HS-5 (cell line): ENCODE results near the gene SPATA21.
"Not testable (repeated sequence)": the region's sequence is repeated elsewhere in the genome, so short reads cannot be mapped to it uniquely, and the experiment has no call there.

ENCODE experiments used
- DNase-seq: peaks from one replicate; pipeline ENCODE4 v3.0.0-alpha.2; 2012; ENCODE audit warnings: low read depth

SPATA21 gene, protein sequence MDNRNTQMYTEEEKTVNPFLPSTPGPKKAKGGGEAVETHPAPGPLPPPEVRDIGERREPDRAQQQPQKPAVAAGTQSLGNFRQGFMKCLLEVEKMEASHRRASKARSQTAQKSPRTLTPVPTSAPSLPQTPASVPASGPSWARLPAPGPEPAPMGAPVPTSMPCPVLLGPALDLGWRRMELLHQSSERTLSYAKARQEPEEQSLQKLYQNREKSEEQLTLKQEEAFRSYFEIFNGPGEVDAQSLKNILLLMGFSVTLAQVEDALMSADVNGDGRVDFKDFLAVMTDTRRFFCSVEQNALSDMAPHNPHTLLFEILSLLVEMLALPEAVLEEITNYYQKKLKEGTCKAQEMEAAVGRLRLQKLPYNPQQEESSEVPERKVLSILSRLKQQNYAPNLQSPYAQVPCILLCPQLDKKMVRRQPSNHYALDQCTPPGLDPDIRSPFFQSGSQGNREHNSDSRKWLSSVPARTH

GRCh38 chr1:16436946-16437474, at the start of gene SPATA21:
Gene SPATA21, minus strand, starts transcription at chr1:16437424. Its CDS starts 6,053 bp downstream, at chr1:16431371.
- no peak for DNase-seq

DNA sequence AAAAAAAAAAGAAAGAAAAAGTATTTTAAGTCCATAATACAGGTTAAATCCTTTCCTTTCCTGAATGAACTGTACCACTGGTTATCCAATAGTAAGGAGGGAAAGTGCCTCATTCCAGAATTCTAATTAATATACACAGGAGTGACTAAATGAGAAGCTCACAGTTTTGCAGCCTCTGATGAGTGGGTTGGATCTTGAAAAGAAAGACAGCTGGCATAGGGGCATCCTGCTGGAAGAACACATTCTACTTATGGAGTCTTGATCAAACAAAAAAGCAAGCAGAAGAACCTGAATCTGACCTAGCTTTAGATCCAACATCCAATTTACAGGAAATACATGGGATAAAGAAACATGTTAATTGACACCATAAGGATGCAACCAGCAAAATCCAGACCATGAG, 49.8 kb upstream of the SPATA21 start:
- not testable (repeated sequence) for DNase-seq

GRCh38 chr1:16486316-16486715, 49.1 kb upstream of the SPATA21 start:
- not testable (repeated sequence) for DNase-seq

GRCh38 chr1:16484931-16485330, 47.7 kb upstream of the SPATA21 start:
- DNase-seq: no peak

- DNase-seq: no peak
These were observed 47.2 kb upstream of the SPATA21 start for GRCh38 chr1:16484501-16484835.

DNA sequence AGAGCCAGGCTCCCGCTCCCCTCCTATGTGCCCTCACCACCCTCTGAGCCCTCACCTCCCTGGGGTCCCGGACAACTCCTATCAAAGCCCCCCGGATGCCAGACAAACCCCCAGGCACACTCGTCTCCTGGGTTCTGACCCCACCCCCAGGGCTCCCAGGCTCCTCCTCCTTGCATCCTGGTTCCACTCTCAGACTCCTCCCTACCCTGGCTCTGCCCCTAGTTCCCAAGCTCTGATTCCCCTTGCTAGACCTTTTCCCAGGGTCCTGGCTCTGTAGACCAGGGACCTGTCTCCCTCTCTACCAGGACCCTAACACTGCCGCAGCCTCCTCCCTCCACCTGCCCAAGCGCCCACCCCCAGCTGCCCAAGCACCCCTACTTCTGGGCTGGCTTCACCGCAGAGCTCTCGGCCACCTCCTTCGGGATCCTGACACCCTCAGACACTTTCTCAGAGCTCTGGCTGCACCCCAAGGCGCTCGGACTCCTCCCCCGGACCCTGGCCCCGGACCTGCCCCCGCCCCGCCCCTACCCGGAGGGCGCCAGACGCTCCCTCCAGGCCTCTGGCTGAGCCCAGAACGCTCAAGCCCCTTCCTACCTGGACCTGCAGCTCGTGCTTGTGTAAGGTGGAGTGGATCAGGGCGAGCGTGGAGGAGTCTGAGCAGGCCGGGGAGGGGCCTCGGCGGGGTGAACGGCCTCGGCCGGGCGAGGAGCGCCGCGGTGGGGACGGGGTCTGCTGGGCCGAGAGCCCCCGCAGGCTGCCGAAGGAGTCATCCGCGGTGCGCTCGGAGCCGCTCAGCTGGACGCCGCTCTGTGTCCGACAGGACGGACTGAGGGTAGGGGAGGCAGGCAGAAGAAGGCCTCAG, 46.6 kb upstream of the SPATA21 start:
- not testable (repeated sequence) for DNase-seq

DNA sequence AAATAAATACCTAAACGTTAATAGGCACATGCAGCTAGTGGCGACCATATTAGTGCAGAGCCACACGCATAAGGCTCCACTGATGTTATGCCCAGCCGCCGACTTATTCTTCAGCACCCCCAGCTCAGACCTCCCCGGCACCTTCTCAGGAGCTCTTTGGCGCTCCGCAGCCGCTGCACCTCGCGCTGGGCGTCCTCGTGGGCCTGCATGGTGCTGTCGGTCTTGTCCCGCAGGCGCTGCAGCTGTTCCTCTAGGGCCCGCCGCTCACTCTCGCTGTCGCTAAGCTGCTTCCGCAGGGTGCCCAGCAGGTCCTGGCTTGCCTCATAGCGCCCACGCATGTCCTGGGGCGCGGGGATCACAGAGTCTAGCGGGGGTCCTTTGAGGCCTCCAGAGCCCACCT, 45.9 kb upstream of the SPATA21 start:
- DNase-seq: not testable (repeated sequence)

DNA sequence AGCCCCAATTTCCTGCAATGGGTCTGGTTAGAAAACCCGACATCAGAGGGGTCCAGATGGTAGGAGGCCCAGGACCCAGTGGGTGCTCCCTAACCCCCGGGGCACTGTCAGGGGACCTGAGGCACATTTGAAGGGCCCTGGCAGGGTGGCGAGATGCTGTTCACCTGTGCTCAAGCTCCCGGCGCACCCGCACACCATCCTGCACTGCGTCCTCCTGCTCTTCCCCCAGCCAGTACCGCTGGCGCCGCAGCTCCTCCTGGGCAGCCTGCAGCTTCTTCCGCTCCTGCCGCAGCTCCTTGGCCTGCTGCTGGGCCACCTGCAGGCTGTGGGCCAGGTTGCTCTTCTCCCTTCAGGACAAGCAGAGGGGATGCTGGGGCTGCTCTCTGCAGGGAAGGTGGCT, 40.9 kb upstream of the SPATA21 start:
- no peak for DNase-seq

DNA sequence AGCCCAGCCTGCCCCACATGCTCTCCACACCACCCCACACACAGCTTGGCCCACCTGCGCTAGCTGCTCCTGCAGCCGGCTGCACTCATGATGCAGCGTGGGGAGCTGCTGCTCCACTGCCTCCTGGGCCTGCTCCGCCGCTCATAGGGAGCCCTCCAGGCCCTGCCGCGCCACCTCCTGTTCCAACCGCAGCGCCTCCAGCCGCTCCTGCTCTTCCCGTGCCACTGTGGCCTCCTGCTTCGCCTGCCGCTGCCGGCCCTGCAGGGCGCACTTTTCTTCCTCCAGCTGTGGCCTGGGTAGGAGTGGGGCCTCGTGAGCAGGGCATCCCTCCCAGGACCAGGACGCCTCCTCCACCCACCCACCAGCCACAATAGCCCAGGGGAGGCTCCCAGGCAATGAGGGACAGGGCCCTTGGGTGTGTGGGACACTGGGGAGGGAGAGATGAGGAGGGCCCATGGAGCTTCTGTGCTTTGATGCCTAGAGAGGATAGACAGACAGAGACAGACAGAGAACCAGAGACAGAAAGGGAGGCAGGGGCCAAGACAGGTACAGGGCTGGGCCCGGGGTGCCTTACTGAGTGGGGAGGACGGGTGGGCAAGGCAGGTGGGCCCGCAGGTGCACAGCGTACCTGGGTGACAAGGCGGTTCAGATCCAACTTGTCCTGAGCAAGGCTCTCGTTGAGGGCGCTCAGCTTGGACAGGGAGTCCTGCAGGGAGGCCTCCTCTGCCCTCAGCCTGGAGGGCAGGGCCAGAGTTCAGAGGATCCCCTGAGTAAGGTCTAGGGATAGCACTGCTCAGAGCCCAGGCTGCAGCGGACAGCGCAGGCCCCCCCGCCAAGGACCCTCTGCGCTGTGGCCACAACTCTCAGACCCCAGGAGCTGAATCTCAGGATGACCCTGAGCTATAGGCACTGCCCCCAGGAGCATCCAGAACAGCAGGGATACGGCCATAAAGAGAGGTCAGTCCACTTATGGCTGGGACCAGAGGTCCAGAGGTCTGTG, 38.8 kb upstream of the SPATA21 start:
- not testable (repeated sequence) for DNase-seq

DNA sequence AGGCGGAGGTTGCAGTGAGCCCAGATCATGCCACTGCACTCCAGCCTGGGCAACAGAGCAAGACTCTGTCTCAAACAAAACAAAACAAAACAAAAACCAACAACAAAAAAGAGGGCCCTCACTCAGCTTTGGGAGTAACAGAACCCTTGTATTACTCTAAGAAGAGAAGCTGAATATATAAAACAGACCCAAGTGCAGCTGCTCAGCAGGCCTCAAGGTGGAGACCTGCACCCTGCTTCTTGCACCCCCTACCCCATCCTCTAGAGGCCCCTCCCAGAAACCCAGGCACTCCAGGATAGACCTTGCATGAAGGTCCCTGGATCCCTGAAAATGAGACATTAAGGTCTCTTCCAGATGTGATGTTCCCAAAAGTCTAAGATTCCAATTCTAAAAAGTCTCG, 37.7 kb upstream of the SPATA21 start:
- not testable (repeated sequence) for DNase-seq

- DNase-seq: no peak
These were observed 37.1 kb upstream of the SPATA21 start for GRCh38 chr1:16474166-16474800.

DNA sequence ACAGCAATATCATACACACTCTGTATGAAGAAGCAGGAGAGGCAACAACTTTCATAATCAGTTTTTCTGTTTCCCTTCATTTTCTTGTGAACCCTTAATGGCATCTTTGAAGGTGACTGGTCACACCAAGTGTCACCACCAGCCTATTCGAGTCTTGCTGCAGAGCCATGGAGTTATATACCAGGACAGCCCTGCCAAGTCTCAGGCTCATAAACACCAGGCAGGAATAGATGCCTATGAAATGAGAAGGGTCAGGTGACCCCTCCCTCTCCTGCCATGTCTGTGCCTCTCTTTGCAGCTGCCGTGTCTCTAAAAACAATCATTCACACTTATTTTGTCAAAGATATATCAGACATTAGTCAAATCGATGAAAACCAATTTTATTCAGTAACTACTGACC, 31.3 kb upstream of the SPATA21 start:
- DNase-seq: no peak

GRCh38 chr1:16464917-16465625, 27.8 kb upstream of the SPATA21 start:
- no peak for DNase-seq

DNA sequence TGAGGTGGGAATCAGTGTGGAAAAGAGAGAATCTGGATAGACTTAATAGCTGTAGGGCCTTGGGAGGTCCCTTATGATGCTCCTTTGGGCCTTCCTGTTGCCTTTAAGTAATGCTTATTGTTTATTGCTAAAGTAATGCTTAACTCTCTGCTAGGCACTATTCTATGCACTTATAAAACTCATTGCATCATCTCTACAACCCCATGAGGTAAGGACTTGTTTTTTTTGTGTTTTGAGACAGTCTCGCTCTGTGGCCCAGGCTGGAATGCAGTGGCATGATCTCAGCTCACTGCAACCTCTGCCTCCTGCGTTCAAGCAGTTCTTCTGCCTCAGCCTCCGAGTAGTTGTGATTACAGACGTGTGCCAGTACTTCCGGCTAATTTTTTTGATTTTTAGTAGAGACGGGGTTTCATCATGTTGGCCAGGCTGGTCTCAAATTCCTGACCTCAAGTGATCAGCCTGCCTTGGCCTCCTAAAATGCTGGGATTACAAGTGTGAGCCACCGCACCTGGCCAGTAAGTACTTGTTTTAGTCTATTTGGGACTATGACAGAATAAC, 25.6 kb upstream of the SPATA21 start:
- no peak for DNase-seq

DNA sequence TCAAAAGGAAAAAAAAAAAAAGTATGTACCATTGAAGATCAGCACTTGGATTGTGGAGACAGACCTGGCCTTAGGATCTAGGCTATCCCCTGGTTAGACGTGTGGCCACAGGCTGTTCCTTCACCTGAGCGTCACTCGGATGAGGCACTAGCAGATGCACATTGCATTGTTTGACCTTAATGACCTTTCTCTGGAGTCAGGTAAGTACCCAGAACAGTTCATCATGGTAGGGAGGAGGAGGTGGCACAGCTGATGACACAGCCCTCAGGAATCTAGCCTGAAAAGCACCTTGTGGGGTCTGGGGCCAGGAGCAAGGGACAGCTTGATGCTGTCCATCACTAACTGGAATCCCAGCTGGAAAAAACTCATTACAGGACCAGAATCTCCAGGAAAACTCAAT, 24.5 kb upstream of the SPATA21 start:
- DNase-seq: no peak

- no peak for DNase-seq
These were observed 22.2 kb upstream of the SPATA21 start for GRCh38 chr1:16459352-16459925.

- no peak for DNase-seq
These were observed 21.6 kb upstream of the SPATA21 start for GRCh38 chr1:16458831-16459230.

GRCh38 chr1:16456151-16456550, 18.9 kb upstream of the SPATA21 start:
- not testable (repeated sequence) for DNase-seq

DNA sequence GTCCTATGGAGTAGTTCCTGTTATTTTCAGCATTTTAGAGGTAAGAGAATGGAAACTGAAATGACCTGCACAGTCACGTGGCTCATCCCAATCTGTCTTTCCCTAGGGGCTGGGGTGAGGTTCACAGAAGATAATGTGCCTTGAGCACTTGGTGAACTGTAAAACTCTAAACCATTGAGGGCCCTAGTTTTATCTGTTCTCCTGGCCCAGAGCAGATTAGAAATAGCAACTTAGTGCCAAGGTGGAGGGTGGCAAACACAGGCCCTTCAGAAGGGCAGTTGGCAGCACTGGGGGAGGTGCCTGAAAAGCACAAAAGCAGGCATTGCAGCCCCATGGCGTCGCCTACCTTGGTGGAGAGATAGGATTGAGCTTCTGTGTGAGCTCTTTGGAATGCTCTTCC, 17.7 kb upstream of the SPATA21 start:
- not testable (repeated sequence) for DNase-seq
